ENCODE results near the gene SLC2A6.

SLC2A6 gene

GRCh38 chr9:133443248-133443647 is 35.7 kb downstream of the SLC2A6 start:
- no peak overlapping the region for H3K4me3 ChIP-seq (ENCODE audit: low read depth, low read length)

GRCh38 chr9:133441571-133441970 is 37.3 kb downstream of the SLC2A6 start:
- no peak overlapping the region for H3K4me3 ChIP-seq (ENCODE audit: low read depth, low read length)

GRCh38 chr9:133440874-133441273 is 38.0 kb downstream of the SLC2A6 start:
- no peak overlapping the region for H3K4me3 ChIP-seq (ENCODE audit: low read depth, low read length)

- no peak overlapping the region for H3K4me3 ChIP-seq (ENCODE audit: low read depth, low read length)
Measured at GRCh38 chr9:133439337-133439736, 39.6 kb downstream of the SLC2A6 start.

GRCh38 chr9:133437753-133438531 is 41.0 kb downstream of the SLC2A6 start:
- no peak overlapping the region for H3K4me3 ChIP-seq (ENCODE audit: low read depth, low read length)

- H3K4me3 ChIP-seq (ENCODE audit: low read depth, low read length): no peak overlapping the region
Measured at GRCh38 chr9:133436681-133437080, 42.2 kb downstream of the SLC2A6 start.

- H3K4me3 ChIP-seq (ENCODE audit: low read depth, low read length): no peak overlapping the region
Measured at GRCh38 chr9:133433351-133433843, 45.5 kb downstream of the SLC2A6 start.

- H3K4me3 ChIP-seq (ENCODE audit: low read depth, low read length): no peak overlapping the region
Measured at GRCh38 chr9:133430244-133430643, 48.7 kb downstream of the SLC2A6 start.

GRCh38 chr9:133429641-133430161 is 49.2 kb downstream of the SLC2A6 start:
- H3K4me3 ChIP-seq (ENCODE audit: low read depth, low read length): peak overlapping the region; percentile 24

GRCh38 chr9:133429214-133429613 is 49.7 kb downstream of the SLC2A6 start:
- peak overlapping the region; percentile 24 for H3K4me3 ChIP-seq (ENCODE audit: low read depth, low read length)

GRCh38 chr9:133428617-133429101 is 50.2 kb downstream of the SLC2A6 start:
- peak overlapping the region; percentile 39 for H3K4me3 ChIP-seq (ENCODE audit: low read depth, low read length)

- H3K4me3 ChIP-seq (ENCODE audit: low read depth, low read length): peak overlapping the region; percentile 21
Measured at GRCh38 chr9:133427658-133428348, 51.1 kb downstream of the SLC2A6 start.

- no peak overlapping the region for H3K4me3 ChIP-seq (ENCODE audit: low read depth, low read length)
Measured at GRCh38 chr9:133426011-133426410, 52.9 kb downstream of the SLC2A6 start.

GRCh38 chr9:133425049-133425632 is 53.8 kb downstream of the SLC2A6 start:
- H3K4me3 ChIP-seq (ENCODE audit: low read depth, low read length): no peak overlapping the region

GRCh38 chr9:133424187-133424586 is 54.7 kb downstream of the SLC2A6 start:
- no peak overlapping the region for H3K4me3 ChIP-seq (ENCODE audit: low read depth, low read length)

GRCh38 chr9:133423216-133423615 is 55.7 kb downstream of the SLC2A6 start:
- H3K4me3 ChIP-seq (ENCODE audit: low read depth, low read length): no peak overlapping the region

- H3K4me3 ChIP-seq (ENCODE audit: low read depth, low read length): no peak within 1 kb of the TSS
Measured at GRCh38 chr9:133421615-133422542, 57.0 kb downstream of the SLC2A6 start, which contains the start of gene ADAMTS13. Gene ADAMTS13, plus strand, starts transcription at chr9:133422367. Its CDS starts 77 bp downstream, at chr9:133422444.
